VCaP (cell line): ENCODE measurements around the gene KRTAP9-9.
"Not testable (repeated sequence)": the region's sequence is repeated elsewhere in the genome, so short reads cannot be mapped to it uniquely, and the experiment has no call there.

Experiments
- H3K27ac ChIP-seq: fragments of 450-650 bp; 2 replicates; pipeline ENCODE4 v1.5.1; 2017
- TF ChIP-seq, protein P1 (sequence below): fragments of 450-650 bp; conservative IDR thresholded peaks from 2 replicates; pipeline ENCODE4 v1.5.1; 2017; ENCODE audit warnings: mild to moderate bottlenecking, moderate library complexity

The KRTAP9-9 gene

DNA sequence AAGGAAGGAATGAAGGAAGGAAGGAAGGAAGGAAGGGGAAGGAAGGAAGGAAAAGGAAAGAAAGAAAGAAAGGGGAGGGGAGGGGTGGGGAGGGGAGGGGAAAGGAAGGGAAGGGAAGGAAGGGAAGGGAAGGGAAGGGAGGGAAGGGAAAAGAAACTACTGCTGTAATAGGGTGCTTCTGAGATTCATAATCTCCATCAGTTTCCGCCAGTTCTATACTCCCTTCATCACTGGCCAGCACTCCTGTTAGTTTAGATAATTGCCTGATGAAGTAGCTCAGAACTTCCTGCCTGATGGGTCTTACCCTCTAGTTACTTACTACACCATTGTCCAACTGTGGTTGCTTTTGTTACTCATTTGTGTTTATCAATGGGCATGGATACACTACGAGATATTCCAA is 8.0 kb downstream of the KRTAP9-9 start:
- H3K27ac ChIP-seq: no peak overlapping the region
- TF ChIP-seq, protein P1, sequence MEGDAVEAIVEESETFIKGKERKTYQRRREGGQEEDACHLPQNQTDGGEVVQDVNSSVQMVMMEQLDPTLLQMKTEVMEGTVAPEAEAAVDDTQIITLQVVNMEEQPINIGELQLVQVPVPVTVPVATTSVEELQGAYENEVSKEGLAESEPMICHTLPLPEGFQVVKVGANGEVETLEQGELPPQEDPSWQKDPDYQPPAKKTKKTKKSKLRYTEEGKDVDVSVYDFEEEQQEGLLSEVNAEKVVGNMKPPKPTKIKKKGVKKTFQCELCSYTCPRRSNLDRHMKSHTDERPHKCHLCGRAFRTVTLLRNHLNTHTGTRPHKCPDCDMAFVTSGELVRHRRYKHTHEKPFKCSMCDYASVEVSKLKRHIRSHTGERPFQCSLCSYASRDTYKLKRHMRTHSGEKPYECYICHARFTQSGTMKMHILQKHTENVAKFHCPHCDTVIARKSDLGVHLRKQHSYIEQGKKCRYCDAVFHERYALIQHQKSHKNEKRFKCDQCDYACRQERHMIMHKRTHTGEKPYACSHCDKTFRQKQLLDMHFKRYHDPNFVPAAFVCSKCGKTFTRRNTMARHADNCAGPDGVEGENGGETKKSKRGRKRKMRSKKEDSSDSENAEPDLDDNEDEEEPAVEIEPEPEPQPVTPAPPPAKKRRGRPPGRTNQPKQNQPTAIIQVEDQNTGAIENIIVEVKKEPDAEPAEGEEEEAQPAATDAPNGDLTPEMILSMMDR: no peak

GRCh38 chr17:41264599-41264998 is 9.4 kb downstream of the KRTAP9-9 start:
- TF ChIP-seq, protein P1: no peak

DNA sequence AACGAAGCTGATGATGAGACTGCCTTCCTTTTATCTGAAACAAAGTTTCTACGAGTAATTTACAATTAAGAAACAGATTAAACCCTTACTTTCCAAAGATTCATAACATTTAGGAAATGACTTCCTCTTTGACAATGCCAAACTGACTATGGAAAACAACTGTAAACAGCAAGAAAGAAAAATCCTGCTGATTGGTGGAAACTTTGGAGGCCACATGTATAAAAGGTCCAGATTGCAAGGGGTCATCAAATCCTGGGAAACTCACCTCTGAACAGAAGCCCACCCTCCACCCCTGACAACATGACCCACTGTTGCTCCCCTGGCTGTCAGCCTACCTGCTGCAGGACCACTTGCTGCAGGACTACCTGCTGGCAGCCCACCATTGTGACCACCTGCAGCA is 9.9 kb downstream of the KRTAP9-9 start, which contains the start of gene KRTAP9-6:
Gene KRTAP9-6, plus strand, starts transcription at position 301 of the 400 bp plus-strand sequence. Its CDS starts 0 bp downstream, at position 301.
- TF ChIP-seq, protein P1: no peak
- no peak within 1 kb of the TSS for H3K27ac ChIP-seq

More at GRCh38 chr17:41264599-41264998, 9.4 kb downstream of the KRTAP9-9 start:
- H3K27ac ChIP-seq: no peak overlapping the region

GRCh38 chr17:41267711-41268110 is 12.5 kb downstream of the KRTAP9-9 start:
- TF ChIP-seq, protein P1: no peak
- H3K27ac ChIP-seq: no peak overlapping the region

GRCh38 chr17:41271323-41271722 is 16.1 kb downstream of the KRTAP9-9 start:
- not testable (repeated sequence) for H3K27ac ChIP-seq

DNA sequence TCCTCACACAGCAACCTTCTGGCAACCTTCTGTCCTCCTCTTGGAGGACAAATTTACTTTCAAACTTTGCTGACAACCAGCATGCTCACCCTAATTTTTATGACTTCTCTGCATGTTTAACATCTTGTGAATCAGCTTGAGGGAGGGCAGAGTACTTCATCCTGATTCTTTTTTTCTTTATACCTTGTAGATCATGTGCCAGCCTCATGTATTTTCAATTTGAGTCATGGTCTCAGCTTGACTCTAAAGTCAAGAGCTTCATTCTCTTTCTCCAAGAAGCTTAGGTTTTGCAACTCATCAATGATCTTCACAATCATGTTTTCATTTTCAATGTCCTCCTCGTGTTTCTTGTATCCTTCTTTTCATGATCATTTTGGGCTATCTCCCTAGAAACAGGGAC is 16.7 kb downstream of the KRTAP9-9 start:
- H3K27ac ChIP-seq: no peak overlapping the region
- TF ChIP-seq, protein P1: no peak

DNA sequence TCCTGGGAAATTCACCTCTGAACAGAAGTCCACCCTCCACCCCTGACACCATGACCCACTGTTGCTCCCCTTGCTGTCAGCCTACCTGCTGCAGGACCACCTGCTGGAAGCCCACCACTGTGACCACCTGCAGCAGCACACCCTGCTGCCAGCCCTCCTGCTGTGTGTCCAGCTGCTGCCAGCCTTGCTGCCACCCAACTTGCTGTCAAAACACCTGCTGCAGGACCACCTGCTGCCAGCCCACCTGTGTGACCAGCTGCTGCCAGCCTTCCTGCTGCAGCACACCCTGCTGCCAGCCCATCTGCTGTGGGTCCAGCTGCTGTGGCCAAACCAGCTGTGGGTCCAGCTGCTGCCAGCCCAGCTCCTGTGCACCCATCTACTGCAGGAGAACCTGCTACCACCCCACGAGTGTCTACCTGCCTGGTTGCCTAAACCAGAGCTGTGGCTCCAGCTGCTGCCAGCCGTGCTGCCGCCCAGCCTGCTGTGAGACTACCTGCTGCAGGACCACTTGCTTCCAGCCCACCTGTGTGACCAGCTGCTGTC is 20.5 kb downstream of the KRTAP9-9 start, which contains the start of gene KRTAP9-7:
Gene KRTAP9-7, plus strand, starts transcription at position 51 of the 543 bp plus-strand sequence. Its CDS starts 0 bp downstream, at position 51.
- H3K27ac ChIP-seq: not testable (repeated sequence)

DNA sequence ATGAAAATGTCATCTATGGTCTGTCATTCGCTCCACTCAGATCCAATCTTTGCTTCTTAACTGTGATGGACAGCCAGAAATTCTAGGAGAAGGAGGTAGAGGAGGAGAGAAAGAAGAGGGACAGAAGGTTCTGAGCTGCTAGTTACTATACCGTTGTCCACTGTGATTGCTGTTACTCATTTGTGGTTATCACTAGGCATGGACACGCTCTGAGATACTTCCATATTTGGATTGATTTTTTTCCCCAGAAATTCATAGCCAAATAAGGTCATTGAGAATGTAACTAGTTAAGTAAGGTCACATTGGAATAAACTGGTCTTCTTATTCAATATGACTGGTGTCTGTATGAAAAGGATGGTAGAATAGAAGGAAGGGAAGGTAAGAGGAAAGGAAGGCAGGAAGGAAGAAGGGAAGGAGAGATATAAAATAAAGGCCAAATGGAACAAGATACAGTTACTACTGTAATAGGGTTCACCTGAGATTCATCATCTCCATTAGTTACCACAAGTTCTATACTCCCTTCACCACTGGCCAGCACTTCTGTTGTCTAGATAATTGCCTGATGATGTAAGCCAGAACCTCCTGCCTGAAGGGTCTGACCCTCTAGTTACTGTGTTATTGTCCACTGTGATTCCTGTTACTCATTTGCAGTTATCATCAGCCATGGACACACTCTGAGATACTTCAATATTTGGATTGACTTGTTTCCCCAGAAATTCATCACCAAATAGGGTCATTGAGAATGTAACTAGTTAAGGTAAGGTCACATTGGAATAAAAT is 23.2 kb downstream of the KRTAP9-9 start:
- TF ChIP-seq, protein P1: no peak
- no peak overlapping the region for H3K27ac ChIP-seq
